CD14-positive monocyte (primary cell): Measurements from ENCODE around the gene SEMA3G. TPM values are rescaled to one million over a fixed set of nuclear protein-coding genes. Genes with fewer than 3 reads are reported as not detected.

Experiments used
- DNase-seq, 3 donors: peaks; one replicate each; pipeline ENCODE4 v3.0.0-alpha.2; 2011 to 2022
- H2AFZ ChIP-seq: 2 replicates; pipeline ENCODE4 v1.6.0; 2012; ENCODE audit warnings: mild to moderate bottlenecking, low read depth, low read length, inconsistent platforms; ENCODE audit not compliant: insufficient read depth, poor library complexity, severe bottlenecking
- H3K27ac ChIP-seq, 2 donors: 1 replicate in 1 of 2; 2 replicates in 1 of 2; pipeline ENCODE4 v1.5.1; 2012 to 2013; ENCODE audit warnings: low read length in 2 of 2, control low read depth in 1 of 2, inconsistent platforms in 1 of 2, low read depth in 1 of 2, mild to moderate bottlenecking in 1 of 2
- H3K27me3 ChIP-seq, 2 donors: one replicate each; pipeline versions ENCODE4 v1.6.0 to v1.6.1; 2011 to 2013; ENCODE audit warnings: low read length in 2 of 2; ENCODE audit not compliant: control insufficient read depth in 2 of 2, insufficient read depth in 2 of 2
- H3K36me3 ChIP-seq, 2 donors: replicated peaks in 1 of 2; 1 replicate in 1 of 2; 2 replicates in 1 of 2; pipeline versions ENCODE4 v1.5.1 to v1.6.1; 2012 to 2013; ENCODE audit warnings: low read length in 2 of 2, control low read depth in 1 of 2, inconsistent platforms in 1 of 2, mild to moderate bottlenecking in 1 of 2; ENCODE audit not compliant: insufficient read depth in 2 of 2, control insufficient read depth in 1 of 2
- H3K4me1 ChIP-seq, 2 donors: 1 replicate in 1 of 2; 2 replicates in 1 of 2; pipeline versions ENCODE4 v1.5.1 to v1.6.1; 2012 to 2013; ENCODE audit warnings: low read length in 2 of 2, control low read depth in 1 of 2, inconsistent platforms in 1 of 2, mild to moderate bottlenecking in 1 of 2, moderate library complexity in 1 of 2; ENCODE audit not compliant: insufficient read depth in 2 of 2, control insufficient read depth in 1 of 2
- H3K4me2 ChIP-seq: replicated peaks from 2 replicates; pipeline ENCODE3; 2012; ENCODE audit warnings: low read length, moderate library complexity, mild to moderate bottlenecking; ENCODE audit not compliant: poor library complexity, severe bottlenecking; ENCODE audit errors: extremely low read depth
- H3K4me3 ChIP-seq, 3 experiments: fragments of 200-600 bp in 1 of 3; sonication (generic) in 1 of 3; replicated peaks in 1 of 3; 1 replicate in 2 of 3; 2 replicates in 1 of 3; pipeline ENCODE4 v1.5.1; 2011 to 2013; ENCODE audit warnings: low read length in 3 of 3, mild to moderate bottlenecking in 3 of 3, control low read depth in 2 of 3, low read depth in 2 of 3, inconsistent platforms in 1 of 3, moderate library complexity in 1 of 3
- H3K79me2 ChIP-seq: 2 replicates; pipeline ENCODE4 v1.6.0; 2012; ENCODE audit warnings: mild to moderate bottlenecking, control low read depth, inconsistent platforms, low read length, moderate library complexity; ENCODE audit not compliant: insufficient read depth
- H3K9ac ChIP-seq: 2 replicates; pipeline ENCODE4 v1.6.0; 2017; ENCODE audit warnings: low read length, mild to moderate bottlenecking; ENCODE audit not compliant: insufficient read depth, poor library complexity, severe bottlenecking
- H3K9me3 ChIP-seq, 2 donors: replicated peaks in 1 of 2; 1 replicate in 1 of 2; 2 replicates in 1 of 2; pipeline versions ENCODE4 v1.5.1 to v1.6.1; 2012 to 2013; ENCODE audit warnings: low read length in 2 of 2, control low read depth in 1 of 2; ENCODE audit not compliant: control insufficient read depth in 1 of 2, insufficient read depth in 1 of 2
- H4K20me1 ChIP-seq: 2 replicates; pipeline ENCODE4 v1.6.0; 2012; ENCODE audit warnings: mild to moderate bottlenecking, low read length, control low read depth, moderate library complexity; ENCODE audit not compliant: insufficient read depth
- H3K27ac Mint-ChIP-seq, 7 donors: one replicate each; pipeline ENCODE4 v1.8.0; 2020; ENCODE audit warnings: mild to moderate bottlenecking in 7 of 7, mixed read lengths in 7 of 7, moderate library complexity in 6 of 7, inconsistent platforms in 2 of 7
- H3K27me3 Mint-ChIP-seq, 3 donors: one replicate each; pipeline ENCODE4 v1.8.0; 2021 to 2022; ENCODE audit warnings: low read depth in 3 of 3, mild to moderate bottlenecking in 3 of 3, mixed read lengths in 3 of 3, moderate library complexity in 3 of 3, inconsistent platforms in 1 of 3
- H3K36me3 Mint-ChIP-seq, 2 donors: one replicate each; pipeline ENCODE4 v1.8.0; 2020; ENCODE audit warnings: mixed read lengths in 2 of 2, inconsistent platforms in 1 of 2, mild to moderate bottlenecking in 1 of 2
- H3K4me1 Mint-ChIP-seq: one replicate; pipeline ENCODE4 v1.8.0; 2020; ENCODE audit warnings: mild to moderate bottlenecking, mixed read lengths
- H3K4me3 Mint-ChIP-seq, 2 donors: one replicate each; pipeline ENCODE4 v1.8.0; 2020; ENCODE audit warnings: mild to moderate bottlenecking in 2 of 2, mixed read lengths in 2 of 2, moderate library complexity in 1 of 2
- H3K9me3 Mint-ChIP-seq, 7 donors: one replicate each; pipeline ENCODE4 v1.8.0; 2020 to 2022; ENCODE audit warnings: mixed read lengths in 7 of 7, mild to moderate bottlenecking in 6 of 7, moderate library complexity in 6 of 7, inconsistent platforms in 2 of 7
- CTCF ChIP-seq: fragments of 200-600 bp; IDR thresholded peaks from one replicate; pipeline ENCODE4 v1.8.0; 2022; ENCODE audit warnings: antibody characterized with exemption, mild to moderate bottlenecking
- WGBS: methylation state at CpG from one replicate; pipeline ENCODE4 v1.1.5; 2013; ENCODE audit warnings: missing lambda C conversion rate; ENCODE audit not compliant: insufficient coverage; 5-methylcytosine and 5-hydroxymethylcytosine counted together
- intact Hi-C, 2 donors: fragments of 100-400 bp; cut with micrococcal nuclease; formaldehyde crosslinking; loops; one replicate each; pipeline versions ENCODE4 v1.15.0 to v1.15.1; 2023
- polyA plus RNA-seq, 3 donors: library from polyadenylated mRNA; depleted of rRNA in 1 of 3; unstranded in 2 of 3; stranded (reverse) in 1 of 3; fragments of 300-500 nt in 2 of 3; fragments of >200 nt in 1 of 3; fragmentation: Illumina TruSeq in 2 of 3; gene quantifications; 1 replicate in 2 of 3; 2 replicates in 1 of 3; pipeline ENCODE4 v1.2.3, GENCODE V29; 2012 to 2021

SEMA3G gene
- polyA plus RNA-seq, 3 donors: 0.03 TPM; not detected in 2

GRCh38 chr3:52435246-52436101 lies 9.4 kb downstream of the SEMA3G start:
- no peak overlapping the region for H3K27ac Mint-ChIP-seq
- no peak for DNase-seq
- Histone ChIP-seq H3K9me3 (no peaks in the 10 kb centered on the region), H3K27me3 (no peaks in the 10 kb centered on the region), H4K20me1 (no peaks in the 10 kb centered on the region), H3K4me3 (no peak overlapping the region), H3K4me1 (peaks cover 36 to 39% of the 10 kb centered on the region in 2 donors), H3K4me2 (no peak overlapping the region), H2AFZ (no peak overlapping the region), H3K79me2 (no peaks in the 10 kb centered on the region), H3K36me3 (no peaks in the 10 kb centered on the region), H3K27ac (no peak overlapping the region), H3K9ac (no peak overlapping the region)
- intact Hi-C loops: no loop called here
- no peak overlapping the region for H3K4me3 Mint-ChIP-seq
- no peak for TF ChIP-seq CTCF
- peaks cover 0 to 9% (median 6%) of the 10 kb centered on the region in 3 donors for H3K27me3 Mint-ChIP-seq
- 97% methylated on average over 18 of the region's 32 CpGs for WGBS
- no peaks in the 10 kb centered on the region for H3K36me3 Mint-ChIP-seq
- H3K4me1 Mint-ChIP-seq: peaks cover 40% of the 10 kb centered on the region
- peaks cover 0 to 3% (median 0%) of the 10 kb centered on the region in 7 donors for H3K9me3 Mint-ChIP-seq

- no peaks in the 10 kb centered on the region for H3K27me3 ChIP-seq
- 100% methylated on average over 2 of the region's 9 CpGs for WGBS
- H3K27ac Mint-ChIP-seq: no peak overlapping the region
These were observed 10.3 kb downstream of the SEMA3G start for GRCh38 chr3:52434491-52435115.

More at GRCh38 chr3:52434491-52435115, 10.3 kb downstream of the SEMA3G start:
- no peak for TF ChIP-seq CTCF
- peaks cover 40% of the 10 kb centered on the region for H3K4me1 Mint-ChIP-seq
- DNase-seq: no peak
- Histone ChIP-seq H3K79me2 (no peaks in the 10 kb centered on the region), H3K4me2 (no peak overlapping the region), H3K4me3 (no peak overlapping the region), H2AFZ (no peak overlapping the region), H3K9me3 (no peaks in the 10 kb centered on the region), H3K27ac (no peak overlapping the region), H3K4me1 (peaks cover 36 to 39% of the 10 kb centered on the region in 2 donors), H4K20me1 (no peaks in the 10 kb centered on the region), H3K36me3 (no peaks in the 10 kb centered on the region), H3K9ac (no peak overlapping the region)
- H3K27me3 Mint-ChIP-seq: peaks cover 2 to 9% (median 6%) of the 10 kb centered on the region in 3 donors
- H3K4me3 Mint-ChIP-seq: peak overlapping the region in 1 of 2 donors; percentile 26
- no peaks in the 10 kb centered on the region for H3K36me3 Mint-ChIP-seq
- intact Hi-C loops: no loop called here
- peaks cover 0 to 3% (median 0%) of the 10 kb centered on the region in 7 donors for H3K9me3 Mint-ChIP-seq
